Body of pancreas (tissue), 4 donors: Measurements from ENCODE around the gene ARL14EP.

Experiments used
- CTCF ChIP-seq, 7 experiments: fragments of 450-650 bp in 4 of 7; fragments of 200-600 bp in 3 of 7; sonication (generic) in 3 of 7; IDR thresholded peaks; one replicate each; pipeline ENCODE4 v1.5.1; 2016 to 2019; ENCODE audit warnings: antibody characterized with exemption in 7 of 7
- POLR2A ChIP-seq, 3 donors: fragments of 450-650 bp; IDR thresholded peaks; one replicate each; pipeline ENCODE4 v1.6.1; 2016; ENCODE audit warnings: antibody characterized with exemption in 3 of 3, mild to moderate bottlenecking in 2 of 3

- peak in 6 of 7 experiments; percentile 44 to 81 (median 62) for TF ChIP-seq CTCF (IDR thresholded peaks at IDR 0.05)
- no peak for TF ChIP-seq POLR2A (IDR thresholded peaks at IDR 0.05)
Measured at GRCh38 chr11:30346068-30346688, 23.3 kb downstream of the ARL14EP start.
